ENCODE data around the gene TMEM139. TPM values are rescaled to one million over a fixed set of nuclear protein-coding genes. Genes with fewer than 3 reads are reported as not detected.
A peak's percentile ranks its signal among the peaks of the same experiment; 100 is the strongest.

TMEM139 gene
- polyA plus RNA-seq, 1 of the 3 experiments (the other 2 are of a cell fraction), result 0.05 TPM

DNA sequence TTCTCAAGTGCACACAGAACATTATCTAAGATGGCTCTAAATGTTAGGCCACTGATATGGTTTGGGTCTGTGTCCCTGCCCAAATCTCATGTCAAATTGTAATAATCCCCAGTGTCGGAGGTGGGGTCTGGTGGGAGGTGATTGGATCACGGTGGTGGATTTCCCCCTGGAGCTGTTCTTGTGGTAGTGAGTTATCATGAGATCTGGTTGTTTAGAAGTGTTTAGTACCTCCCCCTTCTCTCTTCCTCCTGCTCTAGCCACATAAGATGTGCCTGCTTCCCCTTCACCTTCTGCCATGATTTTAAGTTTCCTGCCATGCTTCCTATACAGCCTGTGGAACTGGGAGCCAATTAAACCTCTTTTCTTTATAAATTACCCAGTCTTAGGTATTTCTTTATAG, 32.8 kb upstream of the TMEM139 start (continued):
- TF ChIP-seq, protein P1, sequence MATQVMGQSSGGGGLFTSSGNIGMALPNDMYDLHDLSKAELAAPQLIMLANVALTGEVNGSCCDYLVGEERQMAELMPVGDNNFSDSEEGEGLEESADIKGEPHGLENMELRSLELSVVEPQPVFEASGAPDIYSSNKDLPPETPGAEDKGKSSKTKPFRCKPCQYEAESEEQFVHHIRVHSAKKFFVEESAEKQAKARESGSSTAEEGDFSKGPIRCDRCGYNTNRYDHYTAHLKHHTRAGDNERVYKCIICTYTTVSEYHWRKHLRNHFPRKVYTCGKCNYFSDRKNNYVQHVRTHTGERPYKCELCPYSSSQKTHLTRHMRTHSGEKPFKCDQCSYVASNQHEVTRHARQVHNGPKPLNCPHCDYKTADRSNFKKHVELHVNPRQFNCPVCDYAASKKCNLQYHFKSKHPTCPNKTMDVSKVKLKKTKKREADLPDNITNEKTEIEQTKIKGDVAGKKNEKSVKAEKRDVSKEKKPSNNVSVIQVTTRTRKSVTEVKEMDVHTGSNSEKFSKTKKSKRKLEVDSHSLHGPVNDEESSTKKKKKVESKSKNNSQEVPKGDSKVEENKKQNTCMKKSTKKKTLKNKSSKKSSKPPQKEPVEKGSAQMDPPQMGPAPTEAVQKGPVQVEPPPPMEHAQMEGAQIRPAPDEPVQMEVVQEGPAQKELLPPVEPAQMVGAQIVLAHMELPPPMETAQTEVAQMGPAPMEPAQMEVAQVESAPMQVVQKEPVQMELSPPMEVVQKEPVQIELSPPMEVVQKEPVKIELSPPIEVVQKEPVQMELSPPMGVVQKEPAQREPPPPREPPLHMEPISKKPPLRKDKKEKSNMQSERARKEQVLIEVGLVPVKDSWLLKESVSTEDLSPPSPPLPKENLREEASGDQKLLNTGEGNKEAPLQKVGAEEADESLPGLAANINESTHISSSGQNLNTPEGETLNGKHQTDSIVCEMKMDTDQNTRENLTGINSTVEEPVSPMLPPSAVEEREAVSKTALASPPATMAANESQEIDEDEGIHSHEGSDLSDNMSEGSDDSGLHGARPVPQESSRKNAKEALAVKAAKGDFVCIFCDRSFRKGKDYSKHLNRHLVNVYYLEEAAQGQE (IDR thresholded peaks at IDR 0.05; ENCODE audit: low read depth, low read length), result no peak

DNA sequence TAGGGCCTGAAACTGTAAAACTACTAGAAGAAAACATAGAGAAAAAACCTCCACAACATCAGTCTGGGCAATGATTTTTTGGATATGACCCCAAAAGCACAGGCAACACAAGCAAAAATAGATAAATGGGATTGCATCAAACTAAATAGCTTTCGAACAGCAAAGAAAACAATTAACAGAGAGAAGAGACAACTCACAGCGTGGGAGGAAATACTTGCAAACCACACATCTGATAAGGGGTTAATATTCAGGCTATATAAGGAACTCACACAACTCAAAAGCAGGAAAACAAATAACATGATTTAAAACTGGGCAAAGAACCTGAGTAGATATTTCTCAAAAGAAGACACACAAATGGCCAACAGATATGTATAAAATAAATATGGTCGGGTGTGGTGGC, 29.2 kb upstream of the TMEM139 start:
- WGBS (ENCODE audit: low lambda C conversion rate), result 56% methylated on average over 3 of the region's 3 CpGs
- no peaks in the 10 kb centered on the region for H3K4me1 ChIP-seq (ENCODE audit: control insufficient read depth in 1 of 2, insufficient read depth in 2 of 2, low read depth in 1 of 2, low read length in 1 of 2)
- DNase-seq, result no peak

DNA sequence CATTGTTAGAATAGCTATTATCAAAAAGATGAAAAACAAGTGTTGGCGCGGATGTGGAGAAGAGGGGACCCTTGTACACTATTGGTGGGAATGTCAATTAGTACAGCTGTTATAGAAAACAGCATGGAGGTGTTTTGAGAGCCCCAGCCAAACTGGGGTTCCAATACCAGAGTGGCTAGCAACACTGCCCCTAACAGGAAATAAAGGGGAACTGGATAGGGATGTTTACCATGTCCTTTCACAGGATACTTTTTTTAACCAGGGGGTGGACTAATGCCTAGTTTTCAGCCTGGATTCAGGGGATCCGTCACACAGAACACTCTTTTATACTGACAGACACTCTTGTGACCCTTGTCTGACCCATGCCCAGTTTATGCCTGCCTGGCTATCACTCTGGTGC, 28.4 kb upstream of the TMEM139 start:
- Histone ChIP-seq H3K4me1 (ENCODE audit: control insufficient read depth in 1 of 2, insufficient read depth in 2 of 2, low read depth in 1 of 2, low read length in 1 of 2) (no peaks in the 10 kb centered on the region), H3F3A (replicated peaks; ENCODE audit: insufficient read depth) (no peaks in the 10 kb centered on the region), H3K36me3 (replicated peaks in 1 of 2; ENCODE audit: control insufficient read depth in 1 of 2, insufficient read depth in 2 of 2, low read length in 1 of 2) (no peaks in the 10 kb centered on the region), H3K27me3 (ENCODE audit: insufficient read depth) (no peaks in the 10 kb centered on the region), H3K9me3 (peaks cover 11% of the 10 kb centered on the region; the same call in 1 of the 2 replicates), H3K9me2 (no peaks in the 10 kb centered on the region), H3K27ac (ENCODE audit: low read depth in 2 of 2, low read length in 1 of 2) (no peak overlapping the region), H3K4me3 (ENCODE audit: low read depth in 2 of 2, low read length in 1 of 2) (no peak overlapping the region), H3K9ac (no peak overlapping the region), H4K20me1 (ENCODE audit: insufficient read depth) (no peaks in the 10 kb centered on the region), H2AFZ (ENCODE audit: low read depth) (no peak overlapping the region), H3K4me2 (no peak overlapping the region), H3K79me2 (ENCODE audit: insufficient read depth) (no peaks in the 10 kb centered on the region)
- POLR2A ChIA-PET, result no interaction called here
- DNase-seq, result no peak
- WGBS (ENCODE audit: low lambda C conversion rate), result 71% methylated on average over 3 of the region's 3 CpGs
- TF ChIP-seq CHD2 (IDR thresholded peaks at IDR 0.05; ENCODE audit: low read length, partially characterized antibody) (no peak), SIN3A (IDR thresholded peaks at IDR 0.05; ENCODE audit: borderline replicate concordance, low read depth, low read length) (no peak)
- TF ChIP-seq, protein P2, sequence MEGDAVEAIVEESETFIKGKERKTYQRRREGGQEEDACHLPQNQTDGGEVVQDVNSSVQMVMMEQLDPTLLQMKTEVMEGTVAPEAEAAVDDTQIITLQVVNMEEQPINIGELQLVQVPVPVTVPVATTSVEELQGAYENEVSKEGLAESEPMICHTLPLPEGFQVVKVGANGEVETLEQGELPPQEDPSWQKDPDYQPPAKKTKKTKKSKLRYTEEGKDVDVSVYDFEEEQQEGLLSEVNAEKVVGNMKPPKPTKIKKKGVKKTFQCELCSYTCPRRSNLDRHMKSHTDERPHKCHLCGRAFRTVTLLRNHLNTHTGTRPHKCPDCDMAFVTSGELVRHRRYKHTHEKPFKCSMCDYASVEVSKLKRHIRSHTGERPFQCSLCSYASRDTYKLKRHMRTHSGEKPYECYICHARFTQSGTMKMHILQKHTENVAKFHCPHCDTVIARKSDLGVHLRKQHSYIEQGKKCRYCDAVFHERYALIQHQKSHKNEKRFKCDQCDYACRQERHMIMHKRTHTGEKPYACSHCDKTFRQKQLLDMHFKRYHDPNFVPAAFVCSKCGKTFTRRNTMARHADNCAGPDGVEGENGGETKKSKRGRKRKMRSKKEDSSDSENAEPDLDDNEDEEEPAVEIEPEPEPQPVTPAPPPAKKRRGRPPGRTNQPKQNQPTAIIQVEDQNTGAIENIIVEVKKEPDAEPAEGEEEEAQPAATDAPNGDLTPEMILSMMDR (IDR thresholded peaks at IDR 0.05), result peak; percentile 21; the same call in 1 of the 2 replicates
- CTCF ChIA-PET, result interaction anchor here (0.6 to 2.5 kb wide), 4 partner anchors 13 to 124 kb away, joined by 3 to 12 read pairs (median 4); no protein-coding TSS in a partner anchor

More for the DNA sequence above, 29.2 kb upstream of the TMEM139 start:
- H3K36me3 ChIP-seq (replicated peaks in 1 of 2; ENCODE audit: control insufficient read depth in 1 of 2, insufficient read depth in 2 of 2, low read length in 1 of 2), result no peaks in the 10 kb centered on the region
- no peaks in the 10 kb centered on the region for H3F3A ChIP-seq (replicated peaks; ENCODE audit: insufficient read depth)
- no peaks in the 10 kb centered on the region for H4K20me1 ChIP-seq (ENCODE audit: insufficient read depth)
- H3K9ac ChIP-seq, result no peak overlapping the region
- CTCF ChIA-PET, result interaction anchor here (1.1 to 2.5 kb wide), 6 partner anchors 11 to 160 kb away, joined by 3 to 12 read pairs (median 4); no protein-coding TSS in a partner anchor
- no peaks in the 10 kb centered on the region for H3K79me2 ChIP-seq (ENCODE audit: insufficient read depth)
- H3K27ac ChIP-seq (ENCODE audit: low read depth in 2 of 2, low read length in 1 of 2), result no peak overlapping the region
- peaks cover 11% of the 10 kb centered on the region; the same call in 1 of the 2 replicates for H3K9me3 ChIP-seq
- TF ChIP-seq TCF12 (IDR thresholded peaks at IDR 0.05), result no peak
- no peak for TF ChIP-seq YY1 (IDR thresholded peaks at IDR 0.05; ENCODE audit: low read depth)
- no peak for TF ChIP-seq TAF1 (IDR thresholded peaks at IDR 0.05; ENCODE audit: borderline replicate concordance, low read depth, low read length)
- no peak for TF ChIP-seq MEF2A (IDR thresholded peaks at IDR 0.05; ENCODE audit: borderline replicate concordance, low read depth)
- no peak for TF ChIP-seq ELF1 (IDR thresholded peaks at IDR 0.05)
- TF ChIP-seq, protein P3, sequence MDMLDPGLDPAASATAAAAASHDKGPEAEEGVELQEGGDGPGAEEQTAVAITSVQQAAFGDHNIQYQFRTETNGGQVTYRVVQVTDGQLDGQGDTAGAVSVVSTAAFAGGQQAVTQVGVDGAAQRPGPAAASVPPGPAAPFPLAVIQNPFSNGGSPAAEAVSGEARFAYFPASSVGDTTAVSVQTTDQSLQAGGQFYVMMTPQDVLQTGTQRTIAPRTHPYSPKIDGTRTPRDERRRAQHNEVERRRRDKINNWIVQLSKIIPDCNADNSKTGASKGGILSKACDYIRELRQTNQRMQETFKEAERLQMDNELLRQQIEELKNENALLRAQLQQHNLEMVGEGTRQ (IDR thresholded peaks at IDR 0.05; ENCODE audit: borderline replicate concordance, low read depth, low read length), result no peak
- TF ChIP-seq GATA2 (CRISPR knock-in tag; IDR thresholded peaks at IDR 0.05), result no peak
- no peak overlapping the region for H3K4me2 ChIP-seq
- POLR2A ChIA-PET, result no interaction called here
- no peak overlapping the region for H2AFZ ChIP-seq (ENCODE audit: low read depth)
- H3K27me3 ChIP-seq (ENCODE audit: insufficient read depth), result no peaks in the 10 kb centered on the region
- H3K9me2 ChIP-seq, result no peaks in the 10 kb centered on the region
- no peak overlapping the region for H3K4me3 ChIP-seq (ENCODE audit: low read depth in 2 of 2, low read length in 1 of 2)
